HG02938 (cell line): ENCODE data around the gene NUP210.
"Not testable (repeated sequence)": the region's sequence is repeated elsewhere in the genome, so short reads cannot be mapped to it uniquely, and the experiment has no call there.

Experiments
- ATAC-seq: cut with Tn5 transposase; IDR thresholded peaks from one replicate; pipeline ENCODE4 v1.9.1; 2021; ENCODE audit warnings: mild to moderate bottlenecking, moderate library complexity; ENCODE audit not compliant: unreplicated experiment

NUP210 gene

DNA sequence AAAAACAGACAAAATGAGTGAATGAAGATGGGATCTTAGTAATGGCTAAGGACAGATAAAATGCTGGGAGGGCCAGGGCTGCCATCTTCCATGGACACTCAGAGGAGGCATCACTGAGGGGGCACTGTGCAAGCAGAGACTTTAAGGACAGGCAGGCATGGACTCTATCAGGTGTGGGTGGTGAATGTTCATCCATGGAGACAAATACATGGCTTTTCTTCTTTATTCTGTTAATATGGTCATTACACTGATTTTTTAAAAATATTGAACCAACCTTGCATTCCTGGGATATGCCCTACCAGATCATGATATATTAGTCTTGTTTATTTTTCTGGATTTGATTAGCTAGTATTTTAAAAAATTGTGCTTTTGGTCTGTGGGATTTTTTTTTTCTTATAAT lies 12.2 kb downstream of the NUP210 start:
- ATAC-seq = no peak

DNA sequence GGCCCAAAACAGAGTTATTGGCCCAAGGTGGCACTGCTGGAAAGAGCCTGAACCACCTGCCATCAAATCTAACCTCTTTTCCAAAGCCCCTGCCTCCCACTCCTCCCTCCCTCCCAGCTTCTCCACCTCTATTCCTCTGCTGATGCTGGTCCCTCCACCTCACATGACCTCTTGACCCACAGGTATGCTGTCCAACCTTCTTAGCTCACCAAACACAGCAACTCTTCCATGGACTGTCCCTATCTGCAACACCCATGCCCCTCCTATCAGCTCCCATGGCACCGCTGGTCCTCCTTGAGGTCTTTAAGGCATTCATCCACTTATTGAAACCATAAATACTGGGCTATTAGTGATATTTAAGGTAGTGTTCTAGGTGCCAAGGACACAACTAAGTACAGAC lies 12.6 kb downstream of the NUP210 start:
- ATAC-seq = no peak

DNA sequence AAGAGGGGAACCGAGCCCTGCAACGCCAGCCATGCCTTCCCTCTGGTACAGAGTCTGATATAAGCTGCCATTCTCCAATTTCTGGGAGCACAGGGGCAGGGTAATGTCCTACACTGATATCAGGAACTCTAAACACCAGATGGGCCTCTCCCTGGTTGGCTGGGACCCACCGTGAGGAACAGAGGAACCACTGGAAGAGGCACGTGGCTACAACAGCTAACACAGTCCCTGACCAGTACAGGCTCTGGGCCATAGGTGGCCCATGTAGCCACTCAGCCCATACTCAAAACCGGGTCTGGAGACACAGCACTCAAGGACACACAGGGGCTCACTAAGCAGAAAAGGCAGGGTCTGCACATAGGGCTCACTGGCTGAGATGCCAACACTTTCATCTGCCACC lies 13.9 kb downstream of the NUP210 start:
- no peak for ATAC-seq

DNA sequence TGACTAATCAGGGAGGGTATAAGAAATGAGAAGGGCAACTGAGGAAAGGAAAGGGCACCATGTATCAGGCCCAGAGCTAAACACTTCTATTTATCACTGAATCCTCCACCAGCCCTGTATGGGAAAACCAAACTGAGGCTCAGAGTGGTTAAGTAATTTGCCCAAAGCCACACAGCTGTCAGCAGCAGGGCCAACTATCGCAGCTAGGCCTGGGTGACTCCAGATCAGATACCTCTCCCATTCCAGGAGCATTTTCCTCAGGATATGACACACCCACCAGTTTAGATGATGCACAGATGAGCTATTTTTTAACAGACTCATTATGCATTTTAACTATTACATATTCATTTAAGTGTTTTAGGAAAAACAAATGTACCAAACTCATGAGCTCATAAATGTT lies 14.5 kb downstream of the NUP210 start:
- no peak for ATAC-seq

DNA sequence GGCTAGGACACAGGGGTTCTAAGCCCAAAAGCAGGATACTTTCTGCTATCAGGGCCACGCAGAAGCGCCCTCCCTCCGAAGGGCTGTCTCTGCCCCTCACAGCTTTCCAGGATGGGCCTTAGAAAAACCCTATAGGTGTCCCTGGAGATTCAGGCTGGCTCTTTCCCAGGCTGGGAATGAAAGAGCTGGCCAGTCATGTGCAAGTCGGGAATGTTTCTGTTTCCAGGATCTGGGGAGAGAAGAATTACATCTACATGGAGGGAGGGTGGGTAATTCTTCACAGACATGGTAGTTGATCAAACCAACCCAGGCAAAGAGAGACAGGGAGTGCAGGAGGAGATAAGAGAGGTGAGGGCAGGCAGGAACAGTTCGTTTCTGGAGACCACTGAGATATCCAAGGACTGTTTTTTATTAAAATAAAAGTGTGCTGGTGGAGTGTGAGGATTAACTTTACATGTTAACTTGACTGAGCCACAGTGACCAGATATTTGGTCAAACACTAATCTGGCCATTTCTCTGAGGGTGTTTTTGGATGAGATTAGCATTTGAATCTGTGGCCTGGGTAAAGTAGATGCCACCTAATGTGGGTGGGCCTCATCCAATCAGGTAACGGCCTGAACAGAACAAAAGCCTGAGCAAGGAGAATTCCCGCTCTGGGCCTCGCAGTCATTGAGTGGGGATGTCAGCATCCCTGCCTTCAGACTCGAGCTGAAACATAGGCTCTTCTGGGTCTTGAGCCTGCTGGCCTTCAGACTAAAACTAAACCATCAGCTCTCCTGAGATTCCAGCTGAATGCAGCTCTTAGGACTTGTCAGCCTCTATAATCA lies 15.3 kb downstream of the NUP210 start:
- ATAC-seq = no peak

DNA sequence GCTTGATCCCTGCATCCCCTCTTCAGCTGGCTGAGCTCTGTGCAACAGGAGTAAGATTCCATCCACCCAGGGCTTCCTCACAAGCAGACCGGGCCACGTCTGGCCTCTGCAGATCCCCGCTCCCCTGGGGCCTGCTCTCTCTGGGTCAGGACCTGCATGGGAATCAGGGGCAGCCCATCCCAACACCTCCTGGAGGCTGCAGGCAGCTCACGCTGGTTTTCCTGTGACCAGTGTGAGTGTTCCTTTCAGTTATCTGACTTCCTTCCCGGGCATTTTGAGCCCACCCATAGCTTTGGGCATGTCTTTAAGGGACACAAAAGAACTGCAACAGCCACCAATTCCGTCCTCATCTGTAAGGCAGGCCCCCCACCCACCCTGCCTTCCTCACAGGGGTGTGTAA lies 16.3 kb downstream of the NUP210 start:
- no peak for ATAC-seq

DNA sequence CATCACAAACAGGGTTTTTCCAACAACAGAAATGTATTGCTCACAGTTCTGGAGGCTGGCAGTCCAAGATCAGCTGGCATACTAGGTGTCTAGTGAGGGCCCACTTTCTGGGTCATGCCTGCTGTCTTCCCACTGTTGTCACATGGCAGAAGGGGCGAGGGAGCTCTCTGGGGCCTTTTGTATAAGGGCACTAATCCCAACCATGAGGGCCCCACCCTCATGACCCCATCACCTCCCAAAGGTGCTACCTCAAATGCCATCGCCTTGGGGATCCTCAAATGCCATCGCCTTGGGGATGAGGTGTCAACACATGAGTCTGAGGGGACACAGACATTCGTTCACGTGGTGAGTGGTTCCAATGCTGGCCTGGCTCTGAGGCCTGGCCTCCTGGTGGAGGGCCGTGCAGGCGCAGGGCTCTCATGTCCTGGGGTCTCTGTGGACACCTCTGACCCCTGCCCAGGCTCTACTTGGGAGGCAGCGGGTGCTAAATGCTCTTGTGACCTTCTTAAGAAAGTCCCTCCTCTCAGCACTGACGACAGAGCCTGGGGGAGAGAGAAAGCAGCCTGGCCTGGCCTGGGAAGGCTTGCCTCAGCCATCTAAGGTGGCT lies 16.8 kb downstream of the NUP210 start:
- no peak for ATAC-seq

DNA sequence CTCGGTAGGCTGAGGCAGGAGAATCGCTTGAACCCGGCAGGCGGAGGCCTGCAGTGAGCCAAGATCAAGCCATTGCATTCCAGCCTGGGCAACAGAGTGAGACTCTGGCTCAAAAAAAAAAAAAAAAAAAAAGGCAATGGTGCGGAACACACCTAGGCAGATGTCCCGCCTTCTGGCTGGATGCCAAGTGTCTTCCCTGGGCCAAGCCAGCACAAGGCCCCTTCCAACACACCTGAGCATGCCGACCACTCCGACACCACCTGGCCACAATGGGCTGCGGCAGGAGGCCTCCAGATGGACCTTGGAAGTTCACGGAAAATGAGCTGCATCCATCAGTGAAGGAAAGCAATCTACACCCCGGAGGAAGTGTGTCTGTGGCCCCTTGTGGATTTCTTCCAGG lies 19.0 kb downstream of the NUP210 start:
- no peak for ATAC-seq

DNA sequence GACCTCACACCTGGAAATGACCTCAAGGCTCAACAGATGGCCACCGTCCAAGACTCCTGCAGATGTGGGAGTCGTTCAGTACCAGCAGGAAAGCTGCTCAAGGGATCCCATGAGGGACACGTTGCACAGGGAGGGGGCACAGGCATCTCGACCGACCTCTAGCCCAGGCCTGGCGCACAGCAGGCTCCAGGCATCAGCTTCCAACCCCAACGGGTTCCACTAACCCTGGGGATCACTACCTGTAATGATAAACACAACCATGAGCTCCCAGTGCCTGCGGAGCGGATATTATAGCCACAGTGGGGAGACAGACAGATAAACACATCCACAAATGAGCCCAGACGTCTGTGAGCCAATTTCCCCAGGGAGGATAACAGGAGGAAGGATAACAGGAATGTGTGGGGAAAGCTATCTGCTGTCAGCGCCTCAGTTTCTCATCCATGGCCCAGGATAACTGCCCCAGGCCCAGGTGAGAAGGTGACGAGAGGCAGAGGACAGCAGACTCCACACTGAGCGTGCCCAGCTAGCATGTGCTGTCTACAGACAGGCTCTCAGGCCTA lies 19.9 kb downstream of the NUP210 start:
- no peak for ATAC-seq

DNA sequence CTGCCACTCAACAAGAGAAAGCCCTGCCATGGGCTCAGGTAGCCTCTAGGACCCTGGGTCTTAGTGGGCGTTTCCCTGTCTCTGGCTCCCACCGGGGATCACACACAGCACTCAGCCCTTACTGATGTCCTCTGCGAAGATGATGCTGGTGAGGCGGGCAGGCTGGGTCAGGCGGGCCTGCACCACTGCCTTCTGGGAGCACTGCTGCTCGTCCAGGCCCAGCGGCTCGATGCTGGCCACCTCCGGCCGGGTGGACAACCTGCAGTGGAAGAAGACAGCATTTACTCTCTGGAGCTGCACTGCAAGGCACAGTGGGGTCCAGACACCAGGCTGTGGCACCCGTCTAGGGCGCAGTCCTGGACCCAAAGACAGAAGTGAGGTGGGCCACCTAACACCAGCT lies 20.5 kb downstream of the NUP210 start:
- no peak for ATAC-seq

DNA sequence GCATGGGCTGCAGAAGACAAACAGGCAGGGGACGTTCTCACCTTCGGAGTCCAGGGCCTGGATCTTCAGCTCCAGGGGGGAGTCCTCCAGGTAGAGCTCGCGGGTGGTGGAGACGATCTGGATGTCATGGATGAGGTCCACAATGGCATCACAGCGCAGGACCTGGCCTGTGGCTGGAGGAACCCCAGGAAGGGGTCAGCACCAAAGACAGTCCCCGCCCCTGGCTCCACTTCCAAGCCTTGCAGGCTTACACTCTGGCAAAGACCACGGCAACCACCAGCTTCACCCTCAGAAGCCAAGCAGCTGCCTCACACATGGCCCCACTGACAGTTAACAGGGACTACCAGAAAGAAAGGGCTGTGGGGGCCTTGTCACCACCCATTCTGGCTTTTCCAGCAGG lies 22.8 kb downstream of the NUP210 start:
- ATAC-seq = no peak

DNA sequence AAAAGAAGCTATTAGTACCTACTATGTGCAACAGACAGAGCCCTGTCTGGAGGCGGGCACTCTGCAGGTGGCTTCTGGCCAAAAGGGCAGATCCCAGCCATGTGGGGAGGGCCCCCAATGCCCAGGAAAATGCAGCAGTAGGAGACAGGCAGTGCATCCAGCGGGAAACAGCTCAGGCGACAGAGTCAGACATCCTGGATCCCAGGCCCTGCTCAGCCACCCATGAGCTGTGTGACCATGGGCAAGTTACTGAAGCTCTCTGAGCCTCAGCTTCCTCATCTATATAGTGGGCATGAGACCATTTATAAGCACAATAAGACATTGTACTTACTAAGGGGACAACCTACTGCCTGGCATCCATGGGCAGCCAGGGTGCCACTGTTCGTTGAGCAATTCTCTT lies 25.8 kb downstream of the NUP210 start:
- no peak for ATAC-seq

DNA sequence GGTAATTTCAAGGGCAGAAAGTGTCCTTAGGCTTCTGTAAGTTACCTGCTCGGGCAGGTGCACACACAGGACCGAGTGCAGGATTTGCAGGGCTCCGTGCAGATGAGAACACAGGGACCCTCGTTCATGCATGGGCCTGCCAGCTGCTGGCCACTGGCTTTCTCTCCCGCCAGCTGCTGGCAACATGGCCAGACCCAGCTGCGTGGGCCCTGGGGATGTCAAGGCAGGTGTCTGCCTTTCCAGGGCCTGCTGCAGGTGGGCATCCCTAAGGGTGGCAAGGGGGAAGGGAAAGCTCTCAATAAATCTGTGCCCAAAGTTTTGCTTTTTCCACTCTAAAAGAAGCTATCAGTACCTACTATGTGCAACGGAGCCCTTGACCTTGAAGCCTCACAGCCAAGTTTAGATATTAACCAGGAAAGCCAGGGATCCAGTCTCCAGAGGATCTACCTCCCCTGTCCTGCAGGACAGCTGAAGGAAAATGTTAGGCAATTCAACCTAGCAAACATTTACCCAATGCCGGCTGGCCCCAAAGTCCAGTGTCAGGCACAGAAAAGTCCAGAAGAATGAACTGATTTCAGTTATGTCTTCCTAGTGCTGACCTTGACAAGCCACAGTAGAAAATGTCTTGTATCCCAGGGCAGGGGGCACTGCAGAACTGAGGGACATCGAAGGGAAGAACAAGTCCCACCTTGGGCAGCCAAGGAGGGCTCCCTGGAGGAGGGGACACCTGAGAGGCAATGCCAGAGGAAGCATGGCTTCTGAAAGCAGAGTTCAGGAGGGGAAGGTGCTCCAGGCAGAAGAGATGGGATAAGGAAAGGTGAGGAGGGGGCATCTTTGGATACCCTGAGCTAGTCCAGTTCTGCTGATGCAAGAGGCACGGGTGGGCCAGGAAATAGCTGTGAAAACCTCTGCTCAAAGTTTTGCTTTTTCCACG lies 26.4 kb downstream of the NUP210 start:
- ATAC-seq = no peak

DNA sequence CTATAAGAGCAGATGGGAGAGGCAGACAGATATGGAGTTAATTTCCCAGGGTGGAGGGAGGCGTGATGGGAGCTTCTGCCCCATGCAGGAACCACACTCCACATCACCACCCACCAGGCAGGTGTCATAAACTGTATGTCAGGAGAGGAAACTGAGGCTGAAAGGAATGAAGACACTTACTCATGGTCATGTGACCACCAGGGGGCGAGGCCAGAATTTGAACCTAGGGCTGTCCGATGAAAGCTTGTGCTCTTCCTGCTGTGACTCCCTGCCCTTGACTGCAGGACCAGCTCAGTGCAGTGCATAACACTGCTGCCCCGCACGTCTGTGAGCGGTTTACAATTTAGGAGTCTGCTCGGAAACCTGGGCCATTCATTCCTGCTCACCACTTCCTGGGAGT lies 28.8 kb downstream of the NUP210 start:
- ATAC-seq = no peak

DNA sequence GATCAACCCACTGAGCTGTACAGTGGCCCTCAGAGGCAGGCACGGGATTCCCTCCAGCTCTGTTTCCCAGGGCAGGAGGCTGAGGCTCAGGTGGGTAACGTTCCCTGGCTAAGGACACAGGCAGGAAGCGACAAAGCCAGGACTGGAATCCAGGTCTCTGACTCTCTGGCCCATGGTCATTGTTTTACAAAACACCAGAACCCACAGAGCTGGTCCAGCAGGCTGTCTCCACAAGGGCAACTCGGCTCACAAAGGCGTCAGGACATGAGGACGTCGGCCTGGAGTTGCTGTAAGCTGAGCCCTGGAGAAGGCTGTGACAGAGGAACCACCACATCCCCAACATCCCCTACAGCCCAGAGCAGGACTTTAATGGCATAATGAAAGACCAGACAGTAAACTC lies 30.7 kb downstream of the NUP210 start:
- ATAC-seq = no peak

DNA sequence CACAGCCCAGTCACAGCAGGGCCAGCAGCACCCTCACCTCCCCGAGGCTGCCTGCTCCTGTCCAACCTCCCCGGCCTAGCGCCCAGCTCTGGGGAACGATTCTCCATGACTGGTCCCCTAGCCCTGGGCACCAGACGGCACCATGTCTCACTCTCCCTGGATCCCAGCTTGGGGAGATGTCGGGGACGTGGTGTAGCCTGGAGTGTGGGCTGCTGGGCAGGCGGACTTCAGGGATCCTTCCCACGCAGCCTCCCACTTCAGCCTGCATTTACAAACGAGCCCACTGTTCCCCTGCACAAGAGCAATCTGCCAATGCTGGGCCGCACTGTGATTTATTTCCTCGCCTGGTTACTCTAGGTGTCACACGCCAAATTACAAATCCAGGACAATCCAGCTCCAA lies 31.3 kb downstream of the NUP210 start:
- ATAC-seq = no peak

DNA sequence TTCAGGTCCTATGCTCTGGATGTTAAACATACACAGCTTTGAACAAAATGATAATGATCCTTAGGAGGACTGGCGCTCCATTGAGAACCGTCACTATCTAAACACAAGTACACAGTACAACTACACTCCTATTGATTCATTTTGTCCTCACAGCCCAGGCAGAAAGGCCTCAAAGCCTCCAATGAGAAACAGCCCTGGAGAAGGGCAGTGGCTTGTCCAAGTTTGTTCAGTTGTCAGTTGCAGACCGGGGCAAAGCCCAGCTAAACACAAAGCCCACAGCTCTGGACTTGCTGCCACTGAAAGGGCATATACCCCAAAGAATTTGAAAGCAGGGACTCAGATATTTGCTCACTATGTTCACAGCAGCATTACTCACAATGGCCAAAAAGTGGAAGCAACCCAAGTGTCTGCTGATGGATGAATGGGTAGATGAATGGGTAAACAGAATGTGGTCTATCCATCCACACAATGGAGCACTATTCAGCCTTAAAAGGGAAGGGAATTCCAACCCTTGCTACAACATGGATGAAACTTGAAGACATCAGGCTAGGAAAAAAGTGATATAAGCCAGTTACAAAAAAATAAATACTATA lies 34.7 kb downstream of the NUP210 start:
- no peak for ATAC-seq

DNA sequence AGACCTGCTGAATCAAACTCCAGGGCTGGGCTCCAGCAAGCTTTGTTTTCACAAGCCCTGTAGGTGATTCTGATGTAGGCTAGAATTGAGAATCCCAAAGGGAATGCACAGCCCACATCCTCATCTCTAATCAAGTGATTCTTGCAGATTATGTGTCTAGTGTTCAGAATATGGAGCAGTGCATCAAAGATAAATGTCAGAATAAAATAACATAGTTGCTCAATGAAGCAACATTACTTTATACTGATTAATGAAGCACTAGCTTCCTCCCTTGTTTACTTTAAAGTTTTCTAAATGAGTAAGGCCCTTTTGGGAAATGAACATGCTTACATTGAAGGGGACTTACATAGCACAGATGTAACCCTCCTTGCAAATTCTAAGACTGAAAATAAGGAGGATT lies 39.2 kb downstream of the NUP210 start:
- no peak for ATAC-seq

DNA sequence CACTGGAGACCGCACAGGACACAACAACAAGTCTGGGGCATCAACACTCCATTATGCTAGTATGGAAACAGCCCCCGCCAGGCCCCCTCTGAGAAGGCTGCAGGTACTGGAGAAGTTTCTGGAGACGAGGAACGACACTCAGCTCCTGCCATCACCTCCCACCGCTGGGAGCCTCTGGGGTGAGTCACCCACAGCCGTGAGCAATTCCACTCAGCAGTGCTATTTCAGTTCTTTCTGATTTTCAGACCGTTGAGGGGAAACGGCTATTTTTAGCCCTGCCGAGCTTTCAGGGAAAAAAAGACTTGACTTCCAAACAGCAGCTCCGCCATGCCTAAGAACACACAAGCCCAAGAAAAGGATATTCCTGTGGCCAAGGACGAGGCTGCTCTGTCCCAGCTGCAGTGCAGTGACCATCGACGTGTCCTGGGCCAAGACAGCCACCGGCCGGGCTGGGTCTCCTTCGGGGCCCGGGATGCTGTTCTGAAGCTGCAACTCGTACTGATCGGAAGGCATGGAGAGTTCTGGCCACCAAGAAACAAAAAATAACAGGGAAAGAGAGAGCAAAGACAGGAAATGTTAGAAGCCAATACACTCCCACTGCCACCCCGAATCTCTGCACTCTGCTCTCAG lies 40.8 kb downstream of the NUP210 start:
- no peak for ATAC-seq

DNA sequence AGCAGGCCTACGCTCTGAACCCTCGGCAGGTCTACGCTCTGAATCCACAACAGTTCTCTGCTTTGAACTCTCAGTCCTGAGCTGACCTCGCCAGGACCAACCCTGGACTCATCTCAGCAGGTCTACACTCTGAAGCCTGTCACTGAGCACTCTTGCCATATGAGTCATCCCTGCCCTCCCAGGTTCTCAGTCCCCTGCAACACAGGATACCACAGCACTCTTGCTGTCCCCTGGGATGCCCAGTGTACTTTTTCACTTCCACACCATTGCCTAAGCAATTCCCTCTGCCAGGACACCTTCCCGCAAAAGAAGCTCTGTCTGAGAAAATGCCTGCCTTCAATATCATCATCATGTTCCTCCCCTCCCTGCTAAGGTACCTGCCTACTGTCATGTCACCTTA lies 42.0 kb downstream of the NUP210 start:
- peak; percentile 81 for ATAC-seq

DNA sequence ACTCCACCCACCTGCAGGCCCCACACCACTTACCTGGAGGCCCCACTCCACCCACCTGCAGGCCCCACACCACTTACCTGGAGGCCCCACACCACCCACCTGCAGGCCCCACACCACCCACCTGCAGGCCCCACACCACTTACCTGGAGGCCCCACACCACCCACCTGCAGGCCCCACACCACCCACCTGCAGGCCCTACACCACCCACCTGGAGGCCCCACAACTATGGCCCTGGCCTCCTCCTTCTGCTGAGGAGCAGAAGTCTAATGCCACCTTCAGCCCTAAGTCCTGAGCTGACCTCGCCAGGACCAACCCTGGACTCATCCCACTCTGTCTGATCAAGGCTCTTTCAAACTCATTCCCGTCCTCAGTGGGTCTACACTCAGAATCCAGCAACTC lies 42.4 kb downstream of the NUP210 start:
- ATAC-seq = not testable (repeated sequence)
